ENCODE measurements around the gene TMEM95. TPM values are rescaled to one million over a fixed set of nuclear protein-coding genes. Genes with fewer than 3 reads are reported as not detected.

Gene TMEM95
- total RNA-seq, 1 donor from 2014 or later = not detected

DNA sequence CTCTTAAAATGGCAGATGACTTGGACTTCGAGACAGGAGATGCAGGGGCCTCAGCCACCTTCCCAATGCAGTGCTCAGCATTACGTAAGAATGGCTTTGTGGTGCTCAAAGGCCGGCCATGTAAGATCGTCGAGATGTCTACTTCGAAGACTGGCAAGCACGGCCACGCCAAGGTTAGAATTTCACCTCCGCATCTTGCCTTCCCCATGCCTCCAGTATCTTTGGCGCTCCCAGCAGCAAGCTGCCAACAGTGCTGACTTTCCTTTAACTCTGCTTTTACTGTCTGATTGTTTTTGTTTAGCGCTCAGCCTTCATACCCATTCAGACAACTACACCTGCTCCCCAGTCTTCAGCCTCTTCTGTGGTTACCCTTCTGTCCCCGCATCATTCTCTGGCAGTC lies 45.3 kb upstream of the TMEM95 start:
- H3K36me3 Mint-ChIP-seq (ENCODE audit: unreplicated experiment) = peaks cover 10% of the 10 kb centered on the region
- H3K4me3 Mint-ChIP-seq (ENCODE audit: unreplicated experiment) = peak overlapping the region; percentile 99
- peaks cover 15% of the 10 kb centered on the region for H3K27me3 Mint-ChIP-seq (ENCODE audit: unreplicated experiment)
- H3K9me3 Mint-ChIP-seq (ENCODE audit: unreplicated experiment) = peaks cover 28% of the 10 kb centered on the region
- peak overlapping the region; percentile 99 for H3K27ac Mint-ChIP-seq (ENCODE audit: unreplicated experiment)
- DNase-seq = no peak
- TF ChIP-seq, protein P1, sequence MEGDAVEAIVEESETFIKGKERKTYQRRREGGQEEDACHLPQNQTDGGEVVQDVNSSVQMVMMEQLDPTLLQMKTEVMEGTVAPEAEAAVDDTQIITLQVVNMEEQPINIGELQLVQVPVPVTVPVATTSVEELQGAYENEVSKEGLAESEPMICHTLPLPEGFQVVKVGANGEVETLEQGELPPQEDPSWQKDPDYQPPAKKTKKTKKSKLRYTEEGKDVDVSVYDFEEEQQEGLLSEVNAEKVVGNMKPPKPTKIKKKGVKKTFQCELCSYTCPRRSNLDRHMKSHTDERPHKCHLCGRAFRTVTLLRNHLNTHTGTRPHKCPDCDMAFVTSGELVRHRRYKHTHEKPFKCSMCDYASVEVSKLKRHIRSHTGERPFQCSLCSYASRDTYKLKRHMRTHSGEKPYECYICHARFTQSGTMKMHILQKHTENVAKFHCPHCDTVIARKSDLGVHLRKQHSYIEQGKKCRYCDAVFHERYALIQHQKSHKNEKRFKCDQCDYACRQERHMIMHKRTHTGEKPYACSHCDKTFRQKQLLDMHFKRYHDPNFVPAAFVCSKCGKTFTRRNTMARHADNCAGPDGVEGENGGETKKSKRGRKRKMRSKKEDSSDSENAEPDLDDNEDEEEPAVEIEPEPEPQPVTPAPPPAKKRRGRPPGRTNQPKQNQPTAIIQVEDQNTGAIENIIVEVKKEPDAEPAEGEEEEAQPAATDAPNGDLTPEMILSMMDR (IDR thresholded peaks at IDR 0.05; ENCODE audit: partially characterized antibody, unreplicated experiment) = no peak
- peaks cover 18% of the 10 kb centered on the region for H3K4me1 Mint-ChIP-seq (ENCODE audit: low read depth, unreplicated experiment)

DNA sequence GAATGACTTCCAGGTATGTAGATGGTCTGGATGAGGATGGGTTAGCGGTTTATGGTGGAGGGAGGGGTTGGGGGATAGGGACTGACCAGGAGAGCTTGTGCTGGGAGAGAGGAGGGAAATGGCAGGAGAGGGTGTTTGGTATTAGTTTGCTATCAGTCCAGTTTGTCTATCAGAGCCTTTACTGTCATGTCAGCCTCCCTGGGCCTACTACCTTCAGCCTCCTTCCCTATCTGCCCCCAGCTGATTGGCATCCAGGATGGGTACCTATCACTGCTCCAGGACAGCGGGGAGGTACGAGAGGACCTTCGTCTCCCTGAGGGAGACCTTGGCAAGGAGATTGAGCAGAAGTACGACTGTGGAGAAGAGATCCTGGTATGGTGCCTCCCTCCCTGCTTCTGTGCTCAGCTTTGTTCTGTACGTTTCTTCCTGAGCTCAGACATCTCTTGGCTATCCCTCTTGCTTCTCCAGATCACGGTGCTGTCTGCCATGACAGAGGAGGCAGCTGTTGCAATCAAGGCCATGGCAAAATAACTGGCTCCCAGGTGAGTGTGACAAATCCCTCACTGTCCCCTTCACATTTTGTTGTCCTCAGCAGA lies 43.7 kb upstream of the TMEM95 start:
- Mint-ChIP-seq H3K27me3 (ENCODE audit: unreplicated experiment) (peaks cover 15% of the 10 kb centered on the region), H3K36me3 (ENCODE audit: unreplicated experiment) (peaks cover 10% of the 10 kb centered on the region), H3K27ac (ENCODE audit: unreplicated experiment) (peak overlapping the region; percentile 17), H3K4me1 (ENCODE audit: low read depth, unreplicated experiment) (peaks cover 18% of the 10 kb centered on the region), H3K9me3 (ENCODE audit: unreplicated experiment) (peaks cover 28% of the 10 kb centered on the region), H3K4me3 (ENCODE audit: unreplicated experiment) (peak overlapping the region; percentile 99)
- TF ChIP-seq, protein P1 (IDR thresholded peaks at IDR 0.05; ENCODE audit: partially characterized antibody, unreplicated experiment) = no peak
- DNase-seq = no peak

DNA sequence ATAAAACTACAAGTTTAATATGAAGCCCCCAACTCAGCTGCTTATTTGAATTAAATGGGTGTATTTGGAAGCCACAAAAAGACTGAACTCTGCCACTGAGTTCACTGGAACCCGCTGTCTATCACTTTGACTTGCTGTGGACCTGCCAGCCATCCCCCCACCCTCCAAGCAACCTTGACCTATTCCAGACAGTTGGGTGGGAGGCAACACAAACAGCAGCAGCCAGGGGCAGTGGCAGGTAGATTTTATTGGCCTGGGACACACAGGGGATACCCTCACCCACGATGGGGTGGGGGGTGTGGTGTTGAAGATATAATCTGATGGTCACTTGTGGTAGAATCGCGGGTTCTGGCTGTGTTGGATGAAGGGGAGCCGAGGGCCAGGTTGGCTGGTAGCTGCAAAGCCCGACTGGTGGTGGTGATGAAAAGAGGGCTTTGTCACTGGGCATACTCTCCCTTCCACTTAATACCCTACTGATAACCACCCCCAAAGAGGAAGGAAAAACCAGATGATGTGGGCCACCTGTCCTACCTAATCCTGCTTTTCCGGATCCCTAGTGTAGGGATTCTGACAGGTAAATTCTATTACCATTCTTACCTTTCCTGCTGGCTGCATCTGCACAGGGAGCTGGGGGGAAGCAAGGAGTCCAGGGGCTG lies 42.4 kb upstream of the TMEM95 start:
- TF ChIP-seq, protein P1 (IDR thresholded peaks at IDR 0.05; ENCODE audit: partially characterized antibody, unreplicated experiment) = no peak

DNA sequence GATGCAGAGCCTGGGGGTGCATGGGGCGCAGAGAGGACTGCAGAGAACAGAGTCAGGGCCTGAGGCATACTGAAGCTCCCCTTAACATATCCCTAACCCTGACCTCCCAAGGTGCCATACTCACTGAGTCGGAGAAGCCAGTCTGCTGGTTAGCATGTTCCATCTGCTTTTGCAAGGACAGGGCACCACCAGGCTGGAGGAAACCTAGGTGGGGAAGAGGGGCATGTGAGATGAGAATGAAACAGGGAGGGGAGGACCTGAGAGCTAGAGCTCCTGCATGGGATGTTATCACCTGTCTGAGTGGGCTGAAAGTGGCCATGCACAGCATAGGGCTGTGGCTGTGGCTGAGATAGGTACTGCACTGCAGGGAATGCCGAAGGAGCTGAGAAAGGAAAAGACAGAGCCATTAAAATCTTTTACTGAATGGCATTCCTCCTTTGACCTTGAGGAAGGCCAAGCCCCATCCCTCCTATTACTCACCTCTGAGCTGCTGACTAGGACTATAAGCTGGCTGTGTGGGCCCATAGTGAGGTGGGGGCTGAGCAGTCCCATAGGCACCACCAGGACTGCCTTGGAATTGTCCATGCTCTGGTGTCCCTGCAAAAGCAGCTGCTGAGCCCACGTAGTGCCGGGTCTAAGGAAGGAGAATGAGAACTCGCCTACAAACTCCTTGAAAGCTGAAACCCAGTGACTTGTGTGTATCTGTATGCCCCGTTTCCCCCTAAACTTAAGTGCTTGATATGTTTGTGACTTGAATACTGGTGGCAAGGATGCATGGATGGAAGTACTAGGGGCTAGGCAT lies 41.7 kb upstream of the TMEM95 start:
- Mint-ChIP-seq H3K27me3 (ENCODE audit: unreplicated experiment) (peaks cover 12% of the 10 kb centered on the region), H3K27ac (ENCODE audit: unreplicated experiment) (peak overlapping the region; percentile 59), H3K36me3 (ENCODE audit: unreplicated experiment) (peaks cover 10% of the 10 kb centered on the region), H3K4me3 (ENCODE audit: unreplicated experiment) (peak overlapping the region; percentile 89), H3K9me3 (ENCODE audit: unreplicated experiment) (peaks cover 23% of the 10 kb centered on the region), H3K4me1 (ENCODE audit: low read depth, unreplicated experiment) (peaks cover 20% of the 10 kb centered on the region)
- TF ChIP-seq, protein P1 (IDR thresholded peaks at IDR 0.05; ENCODE audit: partially characterized antibody, unreplicated experiment) = no peak
- DNase-seq = no peak

More for the DNA sequence above, 42.4 kb upstream of the TMEM95 start:
- no peak overlapping the region for H3K4me3 Mint-ChIP-seq (ENCODE audit: unreplicated experiment)
- DNase-seq = no peak
- peaks cover 12% of the 10 kb centered on the region for H3K27me3 Mint-ChIP-seq (ENCODE audit: unreplicated experiment)
- peaks cover 10% of the 10 kb centered on the region for H3K36me3 Mint-ChIP-seq (ENCODE audit: unreplicated experiment)
- peaks cover 23% of the 10 kb centered on the region for H3K9me3 Mint-ChIP-seq (ENCODE audit: unreplicated experiment)
- peaks cover 20% of the 10 kb centered on the region for H3K4me1 Mint-ChIP-seq (ENCODE audit: low read depth, unreplicated experiment)
- H3K27ac Mint-ChIP-seq (ENCODE audit: unreplicated experiment) = peak overlapping the region; percentile 43
